Trophoblast cell (in vitro differentiated cells and primary cell): Measurements from ENCODE around the gene NDUFB5.

Experiments used
- DNase-seq, 2 donors: peaks; one replicate each; pipeline ENCODE4 v3.0.0-alpha.2; 2016
- H2AFZ ChIP-seq: 2 replicates; pipeline ENCODE4 v1.6.1; 2013; ENCODE audit warnings: low read length, moderate library complexity, mild to moderate bottlenecking; ENCODE audit not compliant: insufficient read depth, poor library complexity
- H2AK5ac ChIP-seq: 2 replicates; pipeline ENCODE4 v1.6.1; 2013; ENCODE audit warnings: mild to moderate bottlenecking, low read length
- H2BK120ac ChIP-seq: 2 replicates; pipeline ENCODE4 v1.6.1; 2013; ENCODE audit warnings: low read length, mild to moderate bottlenecking, moderate library complexity; ENCODE audit not compliant: insufficient read depth, poor library complexity
- H2BK12ac ChIP-seq: 2 replicates; pipeline ENCODE4 v1.6.1; 2013; ENCODE audit warnings: mild to moderate bottlenecking, low read length, moderate library complexity
- H2BK5ac ChIP-seq: 2 replicates; pipeline ENCODE4 v1.6.1; 2013; ENCODE audit warnings: low read length, low read depth, moderate library complexity, mild to moderate bottlenecking; ENCODE audit not compliant: poor library complexity
- H3K14ac ChIP-seq: 2 replicates; pipeline ENCODE4 v1.6.1; 2013; ENCODE audit warnings: mild to moderate bottlenecking, low read length
- H3K18ac ChIP-seq: 2 replicates; pipeline ENCODE4 v1.6.1; 2013; ENCODE audit warnings: mild to moderate bottlenecking, low read length
- H3K23ac ChIP-seq: 2 replicates; pipeline ENCODE4 v1.6.1; 2013; ENCODE audit warnings: low read length
- H3K27ac ChIP-seq: 2 replicates; pipeline ENCODE4 v1.5.1; 2013; ENCODE audit warnings: low read depth, mild to moderate bottlenecking, inconsistent platforms, low read length, moderate library complexity
- H3K27me3 ChIP-seq: 2 replicates; pipeline ENCODE4 v1.6.1; 2013; ENCODE audit warnings: inconsistent platforms, mild to moderate bottlenecking, low read length, moderate library complexity; ENCODE audit not compliant: insufficient read depth
- H3K36me3 ChIP-seq, 2 experiments: 1 replicate in 1 of 2; 2 replicates in 1 of 2; pipeline ENCODE4 v1.6.1; 2013; ENCODE audit warnings: low read length in 2 of 2, mild to moderate bottlenecking in 2 of 2, moderate library complexity in 1 of 2; ENCODE audit not compliant: insufficient read depth in 2 of 2, control insufficient read depth in 1 of 2
- H3K4ac ChIP-seq: 2 replicates; pipeline ENCODE4 v1.6.1; 2013; ENCODE audit warnings: low read depth, mild to moderate bottlenecking, low read length, moderate library complexity
- H3K4me1 ChIP-seq, 2 experiments: 1 replicate in 1 of 2; 2 replicates in 1 of 2; pipeline ENCODE4 v1.6.1; 2013; ENCODE audit warnings: low read length in 2 of 2, mild to moderate bottlenecking in 2 of 2, moderate library complexity in 1 of 2; ENCODE audit not compliant: insufficient read depth in 2 of 2, control insufficient read depth in 1 of 2
- H3K4me2 ChIP-seq: 2 replicates; pipeline ENCODE4 v1.6.1; 2013; ENCODE audit warnings: inconsistent platforms, mild to moderate bottlenecking, low read length, moderate library complexity
- H3K4me3 ChIP-seq: 2 replicates; pipeline ENCODE4 v1.5.1; 2013; ENCODE audit warnings: mild to moderate bottlenecking, low read depth, low read length, inconsistent platforms
- H3K79me1 ChIP-seq: one replicate; pipeline ENCODE4 v1.6.1; 2013; ENCODE audit warnings: low read length
- H3K79me2 ChIP-seq: 2 replicates; pipeline ENCODE4 v1.6.1; 2013; ENCODE audit warnings: low read length, mild to moderate bottlenecking; ENCODE audit not compliant: control insufficient read depth, insufficient read depth, poor library complexity
- H3K9ac ChIP-seq: 2 replicates; pipeline ENCODE4 v1.6.1; 2013; ENCODE audit warnings: mild to moderate bottlenecking, low read length
- H3K9me3 ChIP-seq: 2 replicates; pipeline ENCODE4 v1.6.1; 2013; ENCODE audit warnings: low read depth, mild to moderate bottlenecking, control low read depth, inconsistent platforms, low read length; ENCODE audit not compliant: insufficient read depth
- H4K12ac ChIP-seq: 2 replicates; pipeline ENCODE4 v1.6.1; 2013; ENCODE audit warnings: low read depth, mild to moderate bottlenecking, low read length, moderate library complexity
- H4K8ac ChIP-seq: 2 replicates; pipeline ENCODE4 v1.6.1; 2013; ENCODE audit warnings: low read depth, mild to moderate bottlenecking, low read length, moderate library complexity
- H4K91ac ChIP-seq: one replicate; pipeline ENCODE4 v1.6.1; 2013; ENCODE audit warnings: low read depth, mild to moderate bottlenecking, low read length, moderate library complexity
- WGBS: extraction: QIAGEN DNeasy Blood & Tissue Kit; methylation state at CpG from one replicate; pipeline ENCODE4 v1.1.7; 2013; ENCODE audit warnings: missing lambda C conversion rate; ENCODE audit not compliant: insufficient read length, insufficient coverage; ENCODE audit errors: extremely low coverage; 5-methylcytosine and 5-hydroxymethylcytosine counted together

NDUFB5 gene

GRCh38 chr3:179646177-179646576 lies 41.6 kb downstream of the NDUFB5 start:
- no peak overlapping the region for H2BK120ac ChIP-seq
- no peak overlapping the region for H3K18ac ChIP-seq
- H3K36me3 ChIP-seq: no peaks in the 10 kb centered on the region
- H3K4ac ChIP-seq: no peak overlapping the region
- DNase-seq: no peak
- no peak overlapping the region for H2AK5ac ChIP-seq
- no peak overlapping the region for H3K23ac ChIP-seq
- H2AFZ ChIP-seq: no peak overlapping the region
- no CpG with 5 or more reads among the region's 3 CpGs for WGBS
- no peak overlapping the region for H4K91ac ChIP-seq
- H3K79me1 ChIP-seq: no peaks in the 10 kb centered on the region
- no peaks in the 10 kb centered on the region for H3K9me3 ChIP-seq
- no peak overlapping the region for H3K14ac ChIP-seq
- no peak overlapping the region for H3K4me3 ChIP-seq
- H3K4me2 ChIP-seq: no peak overlapping the region
- H3K27me3 ChIP-seq: no peaks in the 10 kb centered on the region
- H3K27ac ChIP-seq: no peak overlapping the region
- H4K8ac ChIP-seq: no peak overlapping the region
- no peak overlapping the region for H4K12ac ChIP-seq
- peaks cover 0 to 3% of the 10 kb centered on the region in 2 experiments for H3K4me1 ChIP-seq
- no peak overlapping the region for H2BK12ac ChIP-seq
- H2BK5ac ChIP-seq: no peak overlapping the region
- H3K9ac ChIP-seq: no peak overlapping the region
- no peaks in the 10 kb centered on the region for H3K79me2 ChIP-seq

DNA sequence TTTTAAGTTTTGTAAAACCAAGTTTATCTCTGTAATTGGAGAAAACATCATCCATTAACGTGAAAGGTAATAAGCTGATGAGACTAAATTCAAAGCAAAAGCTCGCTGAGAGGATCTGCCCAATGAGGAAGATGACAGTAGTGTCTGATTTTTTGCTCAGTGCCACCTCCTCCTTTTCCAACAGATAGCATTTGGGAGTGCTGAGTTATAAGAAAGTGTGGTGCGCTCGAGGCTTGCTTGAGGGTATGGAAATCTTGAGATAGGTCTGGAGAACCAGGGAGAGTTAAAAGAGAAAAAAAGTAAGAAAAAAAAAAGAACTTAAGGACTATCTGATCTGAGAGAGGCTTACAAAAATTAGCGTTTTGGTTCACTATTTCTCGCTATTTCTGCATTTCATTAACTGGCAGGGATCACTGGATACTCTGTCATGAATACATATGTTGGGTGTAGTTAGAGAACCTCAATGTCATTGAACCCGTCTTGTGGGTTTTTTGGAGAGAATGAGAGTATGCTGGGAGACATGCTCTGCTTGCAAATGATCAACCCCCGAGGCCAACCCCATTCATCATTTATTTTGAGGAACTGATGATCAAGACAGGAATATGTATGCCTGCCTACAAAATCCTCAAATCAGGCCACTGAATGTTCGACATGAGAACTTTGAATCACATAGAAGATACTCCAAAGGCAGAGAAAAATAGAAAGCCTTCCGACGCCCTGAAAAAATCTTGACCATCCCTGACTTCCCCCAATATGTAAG lies 47.3 kb downstream of the NDUFB5 start:
- Histone ChIP-seq H3K9ac (no peak overlapping the region), H3K4me3 (peak overlapping the region; percentile 83), H3K9me3 (no peaks in the 10 kb centered on the region), H3K27ac (no peak overlapping the region), H3K27me3 (no peaks in the 10 kb centered on the region), H2AFZ (no peak overlapping the region), H3K23ac (no peak overlapping the region), H4K8ac (no peak overlapping the region), H2BK120ac (no peak overlapping the region), H3K4me1 (peaks cover 3 to 6% of the 10 kb centered on the region in 2 experiments), H3K4me2 (peak overlapping the region; percentile 58), H4K12ac (no peak overlapping the region), H2BK12ac (no peak overlapping the region), H3K79me1 (peaks cover 2% of the 10 kb centered on the region), H3K14ac (no peak overlapping the region), H2AK5ac (no peak overlapping the region), H3K18ac (no peak overlapping the region), H4K91ac (no peak overlapping the region), H3K4ac (no peak overlapping the region), H3K79me2 (no peaks in the 10 kb centered on the region), H3K36me3 (no peaks in the 10 kb centered on the region), H2BK5ac (no peak overlapping the region)
- DNase-seq: no peak
- no CpG with 5 or more reads among the region's 11 CpGs for WGBS

GRCh38 chr3:179652447-179653095 lies 48.0 kb downstream of the NDUFB5 start, which contains the start of gene USP13:
Gene USP13, plus strand, starts transcription at chr3:179653040. Its CDS starts 186 bp downstream, at chr3:179653226.
- peak within 1 kb of the TSS; percentile 62 for H2BK5ac ChIP-seq
- no peaks in the 10 kb centered on the region for H3K9me3 ChIP-seq
- no peaks in the 10 kb centered on the region for H3K27me3 ChIP-seq
- H3K4ac ChIP-seq: no peak within 1 kb of the TSS
- H3K14ac ChIP-seq: peak within 1 kb of the TSS; percentile 81
- no peak within 1 kb of the TSS for H3K23ac ChIP-seq
- H3K27ac ChIP-seq: peak within 1 kb of the TSS; percentile 60
- H3K9ac ChIP-seq: peak within 1 kb of the TSS; percentile 63
- peak within 1 kb of the TSS; percentile 65 for H4K91ac ChIP-seq
- no peak within 1 kb of the TSS for H2AK5ac ChIP-seq
- H3K4me1 ChIP-seq: peaks cover 3 to 6% of the 10 kb centered on the region in 2 experiments
- peak; percentile 33 to 56 for DNase-seq
- H3K4me3 ChIP-seq: peak within 1 kb of the TSS; percentile 83
- peak within 1 kb of the TSS; percentile 58 for H3K4me2 ChIP-seq
- peak within 1 kb of the TSS; percentile 81 for H2BK120ac ChIP-seq
- H3K18ac ChIP-seq: peak within 1 kb of the TSS; percentile 12
- peak within 1 kb of the TSS; percentile 67 for H2AFZ ChIP-seq
- peak within 1 kb of the TSS; percentile 81 for H4K8ac ChIP-seq
- peaks cover 2% of the 10 kb centered on the region for H3K79me1 ChIP-seq
- H4K12ac ChIP-seq: peak within 1 kb of the TSS; percentile 34
- no peaks in the 10 kb centered on the region for H3K79me2 ChIP-seq
- H3K36me3 ChIP-seq: no peaks in the 10 kb centered on the region
- H2BK12ac ChIP-seq: peak within 1 kb of the TSS; percentile 59
- WGBS: 90% methylated on average over 2 of the region's 56 CpGs

DNA sequence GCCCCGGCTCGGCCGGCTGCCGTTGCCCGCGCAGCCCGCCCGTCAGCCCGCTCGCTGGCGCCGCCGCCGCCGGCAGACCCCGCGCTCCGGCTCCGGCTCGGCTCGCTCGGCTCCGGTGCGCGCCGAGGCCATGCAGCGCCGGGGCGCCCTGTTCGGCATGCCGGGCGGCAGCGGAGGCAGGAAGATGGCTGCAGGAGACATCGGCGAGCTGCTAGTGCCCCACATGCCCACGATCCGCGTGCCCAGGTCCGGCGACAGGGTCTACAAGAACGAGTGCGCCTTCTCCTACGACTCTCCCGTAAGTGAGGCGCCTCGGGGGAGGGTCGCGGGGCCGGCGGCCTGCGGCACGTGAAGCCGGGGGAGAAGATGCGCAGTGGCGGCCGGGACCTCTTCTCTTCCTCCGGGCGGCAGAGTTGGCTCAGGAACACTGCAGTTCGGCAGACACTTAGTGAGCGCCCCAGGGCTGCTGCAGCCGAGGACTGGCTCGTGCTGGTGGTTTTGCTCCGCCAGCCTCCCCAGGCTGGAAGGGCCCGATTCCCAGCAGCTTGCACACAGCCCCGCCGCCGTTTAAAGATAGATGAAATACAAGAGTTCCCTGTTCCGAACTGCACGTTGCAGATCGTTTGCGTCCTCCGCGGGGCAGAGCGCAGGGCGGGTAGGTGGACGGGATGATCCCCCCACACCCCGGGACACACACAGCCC lies 48.7 kb downstream of the NDUFB5 start:
- H3K4me1 ChIP-seq: peaks cover 3 to 6% of the 10 kb centered on the region in 2 experiments
- H3K27me3 ChIP-seq: no peaks in the 10 kb centered on the region
- no peak overlapping the region for H3K18ac ChIP-seq
- peak overlapping the region; percentile 81 for H4K8ac ChIP-seq
- peak overlapping the region; percentile 34 for H4K12ac ChIP-seq
- peak overlapping the region; percentile 58 for H3K4me2 ChIP-seq
- no peaks in the 10 kb centered on the region for H3K79me2 ChIP-seq
- peak overlapping the region; percentile 59 for H2BK12ac ChIP-seq
- peak overlapping the region; percentile 63 for H3K9ac ChIP-seq
- peak overlapping the region; percentile 65 for H4K91ac ChIP-seq
- H3K23ac ChIP-seq: no peak overlapping the region
- H2BK5ac ChIP-seq: peak overlapping the region; percentile 62
- H3K9me3 ChIP-seq: no peaks in the 10 kb centered on the region
- peak overlapping the region; percentile 81 for H3K14ac ChIP-seq
- peak overlapping the region; percentile 60 for H3K27ac ChIP-seq
- no CpG with 5 or more reads among the region's 77 CpGs for WGBS
- peak overlapping the region; percentile 81 for H2BK120ac ChIP-seq
- H2AK5ac ChIP-seq: no peak overlapping the region
- peaks cover 2% of the 10 kb centered on the region for H3K79me1 ChIP-seq
- H2AFZ ChIP-seq: peak overlapping the region; percentile 61
- H3K4me3 ChIP-seq: peak overlapping the region; percentile 83
- no peak overlapping the region for H3K4ac ChIP-seq
- DNase-seq: peak; percentile 93 to 94
- no peaks in the 10 kb centered on the region for H3K36me3 ChIP-seq
